Fibroblast of skin of scalp (primary cell): ENCODE results near the gene OR4M2. TPM values are rescaled to one million over a fixed set of nuclear protein-coding genes. Genes with fewer than 3 reads are reported as not detected.
"Not testable (repeated sequence)": the region's sequence is repeated elsewhere in the genome, so short reads cannot be mapped to it uniquely, and the experiment has no call there.

Experiments used
- DNase-seq: peaks from one replicate; pipeline ENCODE4 v3.0.0-alpha.2; 2013
- polyA plus RNA-seq, 2 experiments: library from polyadenylated mRNA; unstranded; fragments of 120-200 nt; gene quantifications; one replicate each; pipeline ENCODE4 v1.2.1, GENCODE V29; 2013; ENCODE audit not compliant: insufficient read length in 2 of 2

Gene OR4M2, protein sequence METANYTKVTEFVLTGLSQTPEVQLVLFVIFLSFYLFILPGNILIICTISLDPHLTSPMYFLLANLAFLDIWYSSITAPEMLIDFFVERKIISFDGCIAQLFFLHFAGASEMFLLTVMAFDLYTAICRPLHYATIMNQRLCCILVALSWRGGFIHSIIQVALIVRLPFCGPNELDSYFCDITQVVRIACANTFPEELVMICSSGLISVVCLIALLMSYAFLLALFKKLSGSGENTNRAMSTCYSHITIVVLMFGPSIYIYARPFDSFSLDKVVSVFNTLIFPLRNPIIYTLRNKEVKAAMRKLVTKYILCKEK
- polyA plus RNA-seq (2013, experiment 1 of 2; ENCODE audit: insufficient read length) = not detected
- not detected for polyA plus RNA-seq (2013, experiment 2 of 2; ENCODE audit: insufficient read length)

DNA sequence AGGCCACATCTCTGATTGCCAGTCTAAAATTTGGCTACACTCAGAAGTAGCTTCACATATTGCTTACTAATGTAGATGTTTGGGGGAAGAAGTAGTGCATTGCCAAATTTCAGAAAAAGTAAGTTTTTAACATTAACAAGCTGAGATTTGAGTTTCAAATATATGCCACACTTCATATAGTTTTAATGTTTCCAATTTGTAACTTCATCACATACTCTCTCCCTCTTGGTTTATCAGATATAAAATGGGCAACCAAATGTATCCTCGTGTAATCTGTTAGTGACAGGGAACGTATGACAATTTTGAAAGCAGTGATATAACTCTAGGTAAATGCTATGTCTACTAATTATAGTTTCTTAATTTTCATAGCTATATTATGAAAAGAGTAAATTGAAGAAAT, at the start of gene OR4M2:
TSS of gene OR4M2 (plus strand) at position 301 of the 400 bp plus-strand sequence. CDS start at position 399, 98 bp downstream.
- DNase-seq = not testable (repeated sequence)

GRCh38 chr15:22069267-22069666, 11.1 kb upstream of the OR4M2 start:
- not testable (repeated sequence) for DNase-seq

DNA sequence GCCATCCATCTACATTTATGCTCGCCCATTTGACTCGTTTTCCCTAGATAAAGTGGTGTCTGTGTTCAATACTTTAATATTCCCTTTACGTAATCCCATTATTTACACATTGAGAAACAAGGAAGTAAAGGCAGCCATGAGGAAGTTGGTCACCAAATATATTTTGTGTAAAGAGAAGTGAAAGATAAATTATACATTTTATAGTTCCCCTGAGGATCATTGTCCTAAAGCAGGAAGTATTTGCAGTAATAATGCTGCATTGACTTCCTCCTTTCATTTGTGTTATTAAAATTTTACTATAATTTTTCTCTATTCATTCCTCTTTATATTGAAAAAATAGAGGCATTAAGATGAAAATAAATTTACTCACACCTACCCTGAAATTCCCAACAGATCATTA, 1.1 kb downstream of the OR4M2 start:
- DNase-seq = not testable (repeated sequence)

DNA sequence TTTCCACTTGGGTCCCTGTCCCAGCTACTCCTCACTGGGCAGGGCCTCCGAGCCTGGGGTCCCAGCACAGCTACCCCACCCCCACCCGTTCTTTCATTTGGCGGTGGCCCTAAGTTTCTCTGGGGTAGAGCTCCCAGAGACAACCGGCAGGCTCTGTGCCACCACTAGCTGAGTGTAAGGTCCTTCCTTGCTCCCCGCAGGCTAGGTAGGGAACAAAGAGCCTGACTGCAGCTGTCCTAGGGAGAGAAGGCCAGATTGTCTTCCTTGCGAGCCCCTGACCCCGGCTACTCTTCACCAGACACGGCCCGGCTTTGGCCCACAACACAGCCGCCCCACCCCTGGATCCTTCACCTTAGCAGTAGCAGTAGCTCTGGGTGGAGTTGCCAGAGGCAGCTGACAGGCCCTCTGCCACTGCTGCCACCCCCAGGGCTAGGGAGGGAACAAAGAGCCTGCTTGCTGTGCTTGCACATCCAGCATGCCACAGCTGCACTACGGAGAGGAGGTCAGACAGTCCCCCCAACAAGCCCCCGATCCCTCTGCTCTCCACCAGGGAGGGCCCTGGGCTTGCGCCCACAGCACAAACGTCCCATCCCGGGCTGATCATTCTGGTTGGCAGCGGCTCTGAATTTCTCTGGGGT, 18.4 kb downstream of the OR4M2 start:
- DNase-seq = not testable (repeated sequence)

- not testable (repeated sequence) for DNase-seq
These were observed 19.1 kb downstream of the OR4M2 start for GRCh38 chr15:22099289-22099891.

GRCh38 chr15:22122033-22122432, 41.7 kb downstream of the OR4M2 start:
- not testable (repeated sequence) for DNase-seq
